Stimulated activated CD4-positive, alpha-beta T cell treated with anti-CD3 and anti-CD28 coated beads, Interleukin-4, amount 100 ng/mL, for 48 hours (primary cell): ENCODE results near the gene ZBTB37.
"Not testable (repeated sequence)": the region's sequence is repeated elsewhere in the genome, so short reads cannot be mapped to it uniquely, and the experiment has no call there.

ENCODE experiments used
- DNase-seq, 2 donors: peaks; one replicate each; pipeline ENCODE4 v3.0.0-alpha.2; 2020; ENCODE audit warnings: low read depth in 2 of 2

Gene ZBTB37

DNA sequence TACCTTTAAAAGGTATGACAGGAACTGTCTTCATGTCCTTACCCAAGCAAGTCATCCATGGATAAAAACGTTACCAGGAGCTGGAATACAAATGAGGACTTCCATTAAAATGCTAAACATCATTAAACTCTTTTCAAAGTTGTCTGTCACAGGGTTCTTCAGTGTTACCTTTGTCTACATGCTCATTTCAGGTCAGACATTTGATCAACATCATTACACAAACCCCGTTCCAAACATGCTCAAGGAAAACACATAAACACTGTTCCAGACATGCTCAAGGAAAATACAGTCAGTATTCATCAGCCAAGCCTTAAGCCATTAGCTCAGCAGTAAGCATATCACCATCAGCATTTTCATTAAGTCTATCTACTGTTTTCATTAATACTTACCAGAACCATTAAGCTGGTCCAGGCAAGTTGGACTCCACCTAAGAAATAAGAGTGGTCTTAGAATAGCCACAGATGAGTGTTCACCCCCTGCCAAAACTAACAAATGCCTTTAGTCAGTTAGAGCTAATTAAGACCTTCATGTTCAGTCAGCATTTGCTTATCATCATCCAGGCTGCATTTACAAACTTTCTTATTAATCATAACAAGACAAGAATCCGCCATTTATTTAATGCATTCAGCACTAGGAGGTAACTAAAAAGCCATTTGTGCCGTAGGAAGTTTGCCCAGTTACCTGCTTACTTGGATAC is 2.6 kb upstream of the ZBTB37 start:
- no peak for DNase-seq

DNA sequence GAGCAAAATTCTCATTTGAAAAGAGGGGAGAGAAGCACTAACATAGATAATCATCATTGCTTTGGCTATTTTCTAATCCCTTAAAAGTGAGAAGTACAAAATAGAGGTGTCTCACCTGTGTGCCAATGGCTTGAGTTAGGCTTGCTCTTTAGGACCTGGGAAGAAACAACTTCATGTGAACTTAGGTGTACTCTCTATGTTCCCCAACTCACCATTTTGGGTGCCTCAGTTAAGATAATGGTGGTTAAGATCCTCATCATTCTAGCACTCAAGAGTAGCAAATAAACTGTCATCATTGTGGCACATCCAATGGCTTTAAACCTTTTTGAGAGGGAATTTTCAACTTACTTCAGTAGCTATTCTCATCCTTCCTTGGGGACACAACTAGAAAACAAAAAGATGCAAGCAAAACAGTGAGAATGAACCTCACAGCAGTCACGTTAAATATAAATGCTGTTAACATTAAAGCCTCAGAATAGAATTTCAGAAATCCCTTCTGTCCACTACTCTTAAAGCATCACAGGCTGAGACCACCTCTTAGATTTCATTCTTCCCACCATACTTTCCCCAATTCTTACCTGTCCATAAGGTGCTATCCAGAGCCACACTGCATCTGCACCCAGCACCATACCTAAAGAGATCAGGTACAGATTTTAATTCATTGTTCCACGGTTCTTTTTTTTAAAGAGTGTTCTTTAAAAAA is 1.6 kb upstream of the ZBTB37 start:
- no peak for DNase-seq

- peak; percentile 33 to 42 for DNase-seq
Observed at GRCh38 chr1:173867141-173867752, 933 bp upstream of the ZBTB37 start.

DNA sequence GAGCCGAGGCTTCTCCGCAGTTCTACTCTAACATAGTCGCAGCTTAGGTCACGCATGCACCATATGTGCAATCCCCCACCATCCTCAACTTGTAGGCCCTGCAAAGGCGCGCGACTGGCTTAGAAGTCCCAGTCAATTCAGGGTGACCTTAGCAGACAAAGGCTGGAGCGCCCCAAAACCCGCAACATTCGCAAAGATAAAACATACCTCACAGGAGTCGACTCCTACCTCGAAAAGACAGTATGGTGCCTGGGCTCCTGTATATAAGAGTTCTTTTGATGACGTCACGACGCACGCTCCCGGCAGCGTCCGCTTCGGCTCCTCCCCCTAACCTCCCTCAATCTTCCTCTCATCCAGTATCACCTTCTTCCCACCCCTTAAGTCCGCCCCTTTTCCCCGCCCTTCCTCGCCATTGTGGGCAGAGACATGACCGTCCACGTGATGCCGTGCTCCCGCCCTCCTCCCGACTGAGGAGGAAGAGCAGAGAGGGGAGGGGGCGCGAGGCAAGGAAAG is 371 bp upstream of the ZBTB37 start, which contains the start of gene GAS5:
Gene GAS5, minus strand, starts transcription at position 237 of the 513 bp plus-strand sequence.
- DNase-seq, result peak; percentile 97 to 100

DNA sequence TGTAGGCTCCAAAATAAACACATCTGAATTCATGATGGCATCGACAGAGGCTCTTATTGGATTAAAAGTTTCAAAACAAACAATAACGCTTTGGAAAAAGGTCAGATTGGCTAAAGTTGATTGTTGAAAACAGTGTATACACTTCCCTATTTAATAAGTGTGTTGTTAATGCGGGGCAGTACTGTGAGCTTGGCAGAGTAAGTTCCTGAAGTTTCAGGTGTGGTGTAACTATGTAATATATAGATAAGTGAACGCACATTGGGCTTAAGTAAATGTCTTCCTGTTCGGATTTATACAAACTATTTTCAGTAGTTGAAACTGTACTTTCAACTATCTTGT is 810 bp downstream of the ZBTB37 start:
- DNase-seq, result no peak

DNA sequence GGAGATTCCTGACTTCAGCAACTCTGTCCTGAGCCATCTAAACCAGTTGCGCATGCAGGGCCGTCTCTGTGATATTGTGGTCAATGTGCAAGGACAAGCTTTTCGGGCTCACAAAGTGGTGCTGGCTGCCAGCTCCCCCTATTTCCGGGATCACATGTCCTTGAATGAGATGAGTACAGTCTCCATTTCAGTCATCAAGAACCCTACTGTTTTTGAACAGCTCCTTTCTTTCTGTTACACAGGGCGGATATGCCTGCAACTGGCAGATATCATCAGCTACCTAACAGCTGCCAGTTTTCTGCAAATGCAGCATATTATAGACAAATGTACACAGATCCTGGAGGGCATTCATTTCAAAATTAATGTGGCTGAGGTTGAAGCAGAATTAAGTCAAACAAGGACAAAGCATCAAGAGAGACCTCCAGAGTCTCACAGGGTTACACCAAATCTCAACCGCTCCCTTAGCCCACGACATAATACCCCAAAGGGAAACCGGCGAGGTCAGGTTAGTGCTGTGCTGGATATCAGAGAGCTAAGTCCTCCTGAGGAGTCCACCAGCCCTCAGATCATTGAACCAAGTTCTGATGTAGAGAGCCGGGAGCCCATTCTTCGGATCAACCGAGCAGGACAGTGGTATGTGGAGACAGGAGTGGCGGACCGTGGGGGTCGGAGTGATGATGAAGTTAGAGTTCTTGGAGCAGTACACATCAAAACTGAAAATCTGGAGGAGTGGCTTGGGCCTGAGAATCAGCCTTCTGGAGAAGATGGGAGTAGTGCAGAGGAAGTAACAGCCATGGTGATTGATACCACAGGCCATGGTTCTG is 2.3 kb downstream of the ZBTB37 start:
- peak in 1 of 2 donors; percentile 28 for DNase-seq

DNA sequence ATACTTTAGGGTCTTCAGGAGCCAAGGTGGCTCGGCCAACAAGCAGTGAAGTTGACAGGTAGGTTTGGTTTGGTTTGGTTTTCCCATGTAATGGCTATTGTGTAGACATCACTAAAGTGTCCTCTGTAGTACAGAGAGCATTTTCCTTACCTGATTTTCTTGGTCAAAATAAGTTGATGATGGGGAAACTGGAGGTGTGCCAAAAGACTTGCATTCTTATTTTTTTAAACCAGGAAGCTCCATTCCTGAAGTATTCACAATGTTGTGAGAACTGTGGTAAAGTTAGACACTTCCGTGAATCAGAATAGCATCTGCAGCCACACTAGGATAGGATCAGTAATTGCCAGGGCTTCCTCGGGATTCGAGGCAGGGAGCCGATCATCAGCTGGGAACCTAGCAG is 2.9 kb downstream of the ZBTB37 start:
- no peak for DNase-seq

- no peak for DNase-seq
Observed at GRCh38 chr1:173871500-173871899, 3.3 kb downstream of the ZBTB37 start.

DNA sequence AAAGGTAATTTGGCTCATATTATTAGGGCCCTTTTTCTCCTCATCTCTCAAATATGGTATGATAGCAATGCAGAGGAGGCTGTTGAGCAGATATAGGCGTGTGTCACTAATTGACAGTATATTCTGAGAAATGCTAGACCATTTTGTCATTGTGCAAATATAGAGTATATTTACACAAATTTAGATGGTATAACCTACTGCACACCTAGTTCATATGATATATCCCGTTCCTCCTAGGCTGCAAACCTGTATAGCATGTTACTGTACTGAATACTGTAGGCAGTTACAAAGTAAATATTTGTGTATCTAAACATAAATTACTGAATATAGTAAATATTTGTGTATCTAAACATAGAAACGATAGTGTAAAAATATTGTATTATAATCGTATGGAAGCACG is 8.6 kb downstream of the ZBTB37 start:
- no peak for DNase-seq

GRCh38 chr1:173878251-173878650 is 10.1 kb downstream of the ZBTB37 start:
- no peak for DNase-seq

GRCh38 chr1:173881117-173881516 is 12.9 kb downstream of the ZBTB37 start:
- not testable (repeated sequence) for DNase-seq

DNA sequence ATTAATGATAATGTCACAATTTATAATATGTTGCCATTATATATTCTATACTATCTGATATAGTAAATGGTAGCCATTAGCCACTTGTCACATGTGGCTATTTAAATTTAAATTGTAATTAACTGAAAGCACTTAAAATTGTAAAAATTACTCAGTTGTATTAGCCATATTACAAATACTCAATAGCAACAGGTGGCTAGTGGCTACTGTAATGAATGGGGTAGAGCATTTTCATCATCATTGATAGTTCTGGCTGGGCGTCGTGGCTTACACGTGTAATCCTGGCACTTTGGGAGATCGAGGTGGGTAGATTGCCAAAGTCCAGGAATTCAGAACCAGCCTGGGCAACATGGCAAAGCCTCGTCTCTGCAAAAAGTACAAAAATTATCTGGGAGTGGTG is 16.5 kb downstream of the ZBTB37 start:
- no peak for DNase-seq

DNA sequence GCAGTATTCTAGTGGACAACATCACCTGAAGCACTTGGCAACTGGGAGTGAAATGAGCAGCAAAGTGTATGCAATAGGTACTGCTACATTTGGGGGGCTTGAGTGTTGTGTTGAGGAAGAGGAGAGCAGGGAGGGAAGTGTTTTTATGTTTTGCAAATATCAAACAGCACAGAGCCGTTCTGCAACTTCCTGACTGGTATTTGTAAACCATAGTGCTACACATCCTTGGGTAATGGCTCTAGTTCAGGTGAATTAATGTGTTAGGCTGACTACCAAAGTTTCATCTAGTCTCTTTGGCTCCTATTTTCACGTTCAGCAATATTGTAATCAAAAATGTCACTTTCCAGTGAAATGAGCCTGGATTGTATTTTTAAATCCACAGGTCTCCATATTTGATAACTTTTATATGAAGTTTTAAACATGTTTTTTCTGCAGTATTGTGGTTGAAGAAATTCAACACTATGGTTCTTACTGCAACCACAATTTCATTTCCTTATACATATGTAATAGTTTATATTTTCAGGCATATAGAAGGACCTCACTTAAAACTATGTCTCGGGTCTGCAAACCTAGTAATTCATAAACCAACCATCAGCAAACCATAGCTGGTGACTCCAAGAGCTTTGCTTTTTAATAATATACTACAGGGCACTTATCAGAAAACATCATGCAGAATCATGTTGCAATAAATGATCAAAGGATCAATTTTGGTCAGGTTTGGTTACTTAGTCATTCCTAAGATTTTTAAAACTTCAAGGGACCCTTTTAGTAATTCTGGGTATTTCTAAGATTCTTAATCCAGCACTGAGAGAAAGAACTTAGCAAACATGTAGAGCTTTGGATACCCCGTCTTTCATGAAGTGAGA is 18.8 kb downstream of the ZBTB37 start:
- DNase-seq, result no peak

DNA sequence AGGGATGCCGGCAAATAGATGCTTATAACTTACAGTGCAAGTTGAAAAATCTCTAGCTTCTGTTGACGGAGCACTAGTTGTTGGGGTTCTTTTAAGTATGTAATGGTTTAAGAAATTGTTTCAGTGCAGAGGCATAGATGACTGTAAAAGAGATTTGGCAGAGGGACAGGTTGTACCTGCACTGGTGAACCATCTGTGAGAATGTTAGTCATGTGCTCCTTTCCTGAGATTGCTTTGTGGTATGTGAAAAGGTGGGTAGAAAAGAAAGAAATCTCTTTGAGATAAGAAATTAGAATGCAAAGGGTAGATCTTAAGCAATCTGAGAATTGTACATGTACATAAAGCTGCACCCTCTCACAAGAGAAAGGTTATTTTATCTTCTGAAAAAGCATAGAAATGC is 19.4 kb downstream of the ZBTB37 start:
- no peak for DNase-seq

- no peak for DNase-seq
Observed at GRCh38 chr1:173888749-173889148, 20.6 kb downstream of the ZBTB37 start.

GRCh38 chr1:173889885-173890284 is 21.7 kb downstream of the ZBTB37 start:
- DNase-seq, result no peak

DNA sequence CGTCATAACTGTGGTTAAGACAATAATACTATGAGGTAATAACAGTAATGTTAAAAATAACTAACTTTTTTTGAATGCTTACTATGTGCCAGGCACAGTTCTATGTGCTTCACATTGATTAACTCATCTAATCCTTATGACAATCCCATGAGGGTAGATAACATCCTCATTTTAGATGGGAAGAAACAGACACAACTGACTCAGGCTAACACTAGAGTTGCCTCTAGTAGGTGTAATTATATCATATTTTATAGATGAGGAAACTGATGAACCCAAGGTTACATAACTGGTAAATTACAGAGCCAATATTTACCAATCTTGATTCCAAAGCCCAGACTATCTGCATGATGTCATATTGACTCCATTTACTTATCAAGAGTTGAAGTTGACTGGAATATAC is 25.4 kb downstream of the ZBTB37 start:
- no peak for DNase-seq

GRCh38 chr1:173894189-173894588 is 26.0 kb downstream of the ZBTB37 start:
- no peak for DNase-seq

- no peak for DNase-seq
Observed at GRCh38 chr1:173900427-173900826, 32.2 kb downstream of the ZBTB37 start.

- DNase-seq, result no peak
Observed at GRCh38 chr1:173900992-173901391, 32.8 kb downstream of the ZBTB37 start.
